ENCODE data around the gene SYT15B.
"Not testable (repeated sequence)": the region's sequence is repeated elsewhere in the genome, so short reads cannot be mapped to it uniquely, and the experiment has no call there.

SYT15B gene

GRCh38 chr10:47763554-47764175 is at the start of gene SYT15B:
TSS of gene SYT15B (minus strand) at chr10:47763592. CDS start at chr10:47762640, 952 bp downstream.
- not testable (repeated sequence) for DNase-seq

GRCh38 chr10:47779590-47779989 is 16.2 kb upstream of the SYT15B start:
- DNase-seq, result not testable (repeated sequence)

- DNase-seq, result not testable (repeated sequence)
Observed at GRCh38 chr10:47775361-47776231, 12.2 kb upstream of the SYT15B start.

- DNase-seq, result not testable (repeated sequence)
Observed at GRCh38 chr10:47770745-47771144, 7.4 kb upstream of the SYT15B start.

GRCh38 chr10:47768578-47769115 is 5.3 kb upstream of the SYT15B start:
- DNase-seq, result not testable (repeated sequence)

- not testable (repeated sequence) for DNase-seq
Observed at GRCh38 chr10:47768085-47768484, 4.7 kb upstream of the SYT15B start.

- not testable (repeated sequence) for DNase-seq
Observed at GRCh38 chr10:47767236-47767635, 3.8 kb upstream of the SYT15B start.

- DNase-seq, result not testable (repeated sequence)
Observed at GRCh38 chr10:47765232-47765631, 1.8 kb upstream of the SYT15B start.

- DNase-seq, result not testable (repeated sequence)
Observed at GRCh38 chr10:47762674-47763553, 478 bp downstream of the SYT15B start.

GRCh38 chr10:47758855-47759254 is 4.5 kb downstream of the SYT15B start:
- not testable (repeated sequence) for DNase-seq

- not testable (repeated sequence) for DNase-seq
Observed at GRCh38 chr10:47756169-47756568, 7.2 kb downstream of the SYT15B start.

- not testable (repeated sequence) for DNase-seq
Observed at GRCh38 chr10:47753871-47754270, 9.5 kb downstream of the SYT15B start.

- DNase-seq, result not testable (repeated sequence)
Observed at GRCh38 chr10:47753176-47753575, 10.2 kb downstream of the SYT15B start.

- DNase-seq, result not testable (repeated sequence)
Observed at GRCh38 chr10:47751821-47752220, 11.6 kb downstream of the SYT15B start.

GRCh38 chr10:47750360-47750759 is 13.0 kb downstream of the SYT15B start:
- not testable (repeated sequence) for DNase-seq

GRCh38 chr10:47746780-47747376 is 16.5 kb downstream of the SYT15B start:
- DNase-seq, result not testable (repeated sequence)

GRCh38 chr10:47744881-47745280 is 18.5 kb downstream of the SYT15B start:
- DNase-seq, result not testable (repeated sequence)

GRCh38 chr10:47743611-47744550 is 19.5 kb downstream of the SYT15B start:
- DNase-seq, result peak; percentile 29

GRCh38 chr10:47740868-47741267 is 22.5 kb downstream of the SYT15B start:
- DNase-seq, result not testable (repeated sequence)

GRCh38 chr10:47730911-47731310 is 32.5 kb downstream of the SYT15B start:
- DNase-seq, result not testable (repeated sequence)

- DNase-seq, result not testable (repeated sequence)
Observed at GRCh38 chr10:47725740-47726139, 37.7 kb downstream of the SYT15B start.
